Left ventricle myocardium inferior (tissue), 1 donor: ENCODE measurements around the gene KLK12. TPM values are rescaled to one million over a fixed set of nuclear protein-coding genes. Genes with fewer than 3 reads are reported as not detected.
"Not testable (repeated sequence)": the region's sequence is repeated elsewhere in the genome, so short reads cannot be mapped to it uniquely, and the experiment has no call there.

Experiments used
- DNase-seq: peaks from one replicate; pipeline ENCODE4 v3.0.0-alpha.2; 2020
- H3K27ac ChIP-seq: fragments of 200-600 bp; replicated peaks from 2 replicates; pipeline ENCODE4 v1.8.0; 2021
- H3K27me3 ChIP-seq: fragments of 200-600 bp; 2 replicates; pipeline ENCODE4 v1.8.0; 2021; ENCODE audit warnings: low read depth
- H3K36me3 ChIP-seq: fragments of 200-600 bp; 2 replicates; pipeline ENCODE4 v1.8.0; 2021
- H3K4me1 ChIP-seq: fragments of 200-600 bp; 2 replicates; pipeline ENCODE4 v1.8.0; 2021
- H3K4me3 ChIP-seq: fragments of 200-600 bp; 2 replicates; pipeline ENCODE4 v1.8.0; 2021; ENCODE audit warnings: mild to moderate bottlenecking, moderate library complexity
- H3K9me3 ChIP-seq: fragments of 200-600 bp; replicated peaks from 2 replicates; pipeline ENCODE4 v1.8.0; 2021
- CTCF ChIP-seq: fragments of 200-600 bp; IDR thresholded peaks from 2 replicates; pipeline ENCODE4 v1.8.0; 2021; ENCODE audit warnings: antibody characterized with exemption, mild to moderate bottlenecking, borderline replicate concordance
- intact Hi-C: fragments of 100-400 bp; cut with micrococcal nuclease; formaldehyde crosslinking; loops from one replicate; pipeline ENCODE4 v1.11.0; 2022
- total RNA-seq: library from RNA; stranded (reverse); fragmentation: NEBNext Ultra II Directional; extraction: Animal tissue kit (Norgen Biotek cat#: 25700); gene quantifications from one replicate; pipeline ENCODE4 v1.2.1, GENCODE V29; 2021
- donor health status: DM: no; HTN: yes; CAD: no; lungs with severe emphysema.

Gene KLK12
- total RNA-seq, 1 donor from 2014 or later: not detected

- H3K36me3 ChIP-seq: no peaks in the 10 kb centered on the region
- no peak for DNase-seq
- H3K27me3 ChIP-seq: peaks cover 89% of the 10 kb centered on the region
- H3K4me3 ChIP-seq: no peak overlapping the region
- no peaks in the 10 kb centered on the region for H3K4me1 ChIP-seq
- no peaks in the 10 kb centered on the region for H3K9me3 ChIP-seq
- intact Hi-C loops: no loop called here
- H3K27ac ChIP-seq: no peak overlapping the region
- TF ChIP-seq CTCF: no peak
Observed at GRCh38 chr19:51000426-51000825, 34.4 kb downstream of the KLK12 start.

- peaks cover 72% of the 10 kb centered on the region for H3K27me3 ChIP-seq
Observed at GRCh38 chr19:50998686-50999085, 36.1 kb downstream of the KLK12 start.

GRCh38 chr19:50998061-50998460, 36.7 kb downstream of the KLK12 start:
- no peak for DNase-seq
- TF ChIP-seq CTCF: no peak
- no peaks in the 10 kb centered on the region for H3K4me1 ChIP-seq
- no peaks in the 10 kb centered on the region for H3K36me3 ChIP-seq
- intact Hi-C loops: no loop called here
- H3K9me3 ChIP-seq: no peaks in the 10 kb centered on the region
- no peak overlapping the region for H3K4me3 ChIP-seq
- no peak overlapping the region for H3K27ac ChIP-seq
- peaks cover 66% of the 10 kb centered on the region for H3K27me3 ChIP-seq

More at GRCh38 chr19:50998686-50999085, 36.1 kb downstream of the KLK12 start:
- no peak for DNase-seq
- Histone ChIP-seq H3K36me3 (no peaks in the 10 kb centered on the region), H3K4me3 (no peak overlapping the region), H3K27ac (no peak overlapping the region), H3K9me3 (no peaks in the 10 kb centered on the region), H3K4me1 (no peaks in the 10 kb centered on the region)
- intact Hi-C loops: no loop called here
- no peak for TF ChIP-seq CTCF

GRCh38 chr19:50994129-50994528, 40.7 kb downstream of the KLK12 start:
- H3K4me3 ChIP-seq: no peak overlapping the region
- intact Hi-C loops: no loop called here
- H3K27ac ChIP-seq: no peak overlapping the region
- no peak for TF ChIP-seq CTCF
- no peak for DNase-seq
- H3K27me3 ChIP-seq: peaks cover 61% of the 10 kb centered on the region
- H3K4me1 ChIP-seq: no peaks in the 10 kb centered on the region
- no peaks in the 10 kb centered on the region for H3K36me3 ChIP-seq
- no peaks in the 10 kb centered on the region for H3K9me3 ChIP-seq

- intact Hi-C loops: no loop called here
- DNase-seq: no peak
Observed at GRCh38 chr19:50992666-50993035, 42.2 kb downstream of the KLK12 start.

GRCh38 chr19:50984416-50984815, 50.4 kb downstream of the KLK12 start:
- peaks cover 79% of the 10 kb centered on the region for H3K27me3 ChIP-seq
- H3K9me3 ChIP-seq, H3K4me1 ChIP-seq, H3K27ac ChIP-seq, intact Hi-C loops, H3K36me3 ChIP-seq, H3K4me3 ChIP-seq, DNase-seq: not testable (repeated sequence)

More at GRCh38 chr19:50992666-50993035, 42.2 kb downstream of the KLK12 start:
- H3K9me3 ChIP-seq: no peaks in the 10 kb centered on the region
- peaks cover 61% of the 10 kb centered on the region for H3K27me3 ChIP-seq
- no peaks in the 10 kb centered on the region for H3K36me3 ChIP-seq
- no peak for TF ChIP-seq CTCF
- no peak overlapping the region for H3K4me3 ChIP-seq
- H3K27ac ChIP-seq: no peak overlapping the region
- H3K4me1 ChIP-seq: no peaks in the 10 kb centered on the region
